Measurements from ENCODE around the gene STRN4.

- TF ChIP-seq POLR2A (conservative IDR thresholded peaks at IDR 0.05) (no peak), NONO (IDR thresholded peaks at IDR 0.05; ENCODE audit: low read depth in 2 of 2, low read length in 1 of 2) (no peak), SMAD3 (CRISPR knock-in tag; conservative IDR thresholded peaks at IDR 0.05) (no peak), HNRNPLL (IDR thresholded peaks at IDR 0.05; ENCODE audit: low read depth, low read length, poor library complexity, severe bottlenecking) (no peak), ZBTB40 (IDR thresholded peaks at IDR 0.05) (no peak), ZBTB40 (CRISPR knock-in tag; IDR thresholded peaks at IDR 0.05) (no peak), IFI16 (CRISPR knock-in tag; IDR thresholded peaks at IDR 0.05) (no peak), KAT2B (IDR thresholded peaks at IDR 0.05; ENCODE audit: low read depth, low read length) (no peak), PBX2 (CRISPR knock-in tag; IDR thresholded peaks at IDR 0.05; ENCODE audit: low read depth) (no peak), PBX2 (tag; conservative IDR thresholded peaks at IDR 0.05; ENCODE audit: low read depth) (no peak), ESRRA (IDR thresholded peaks at IDR 0.05; ENCODE audit: borderline replicate concordance, low read depth) (no peak), RUNX1 (IDR thresholded peaks at IDR 0.05; ENCODE audit: low read depth) (no peak), RBM15 (IDR thresholded peaks at IDR 0.05; ENCODE audit: insufficient read depth, low read length) (no peak), ZNF77 (CRISPR knock-in tag; IDR thresholded peaks at IDR 0.05) (no peak)
- TF ChIP-seq, protein P1, sequence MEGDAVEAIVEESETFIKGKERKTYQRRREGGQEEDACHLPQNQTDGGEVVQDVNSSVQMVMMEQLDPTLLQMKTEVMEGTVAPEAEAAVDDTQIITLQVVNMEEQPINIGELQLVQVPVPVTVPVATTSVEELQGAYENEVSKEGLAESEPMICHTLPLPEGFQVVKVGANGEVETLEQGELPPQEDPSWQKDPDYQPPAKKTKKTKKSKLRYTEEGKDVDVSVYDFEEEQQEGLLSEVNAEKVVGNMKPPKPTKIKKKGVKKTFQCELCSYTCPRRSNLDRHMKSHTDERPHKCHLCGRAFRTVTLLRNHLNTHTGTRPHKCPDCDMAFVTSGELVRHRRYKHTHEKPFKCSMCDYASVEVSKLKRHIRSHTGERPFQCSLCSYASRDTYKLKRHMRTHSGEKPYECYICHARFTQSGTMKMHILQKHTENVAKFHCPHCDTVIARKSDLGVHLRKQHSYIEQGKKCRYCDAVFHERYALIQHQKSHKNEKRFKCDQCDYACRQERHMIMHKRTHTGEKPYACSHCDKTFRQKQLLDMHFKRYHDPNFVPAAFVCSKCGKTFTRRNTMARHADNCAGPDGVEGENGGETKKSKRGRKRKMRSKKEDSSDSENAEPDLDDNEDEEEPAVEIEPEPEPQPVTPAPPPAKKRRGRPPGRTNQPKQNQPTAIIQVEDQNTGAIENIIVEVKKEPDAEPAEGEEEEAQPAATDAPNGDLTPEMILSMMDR (IDR thresholded peaks at IDR 0.05 in 2 of 3, conservative IDR thresholded peaks at IDR 0.05 in 1 of 3; ENCODE audit: insufficient read depth in 2 of 3, low read depth in 1 of 3, low read length in 3 of 3), result no peak
Observed at GRCh38 chr19:46739290-46739771, 6.9 kb downstream of the STRN4 start.
